Measurements from ENCODE around the gene KIR2DL4. TPM values are rescaled to one million over a fixed set of nuclear protein-coding genes. Genes with fewer than 3 reads are reported as not detected.
"Not testable (repeated sequence)": the region's sequence is repeated elsewhere in the genome, so short reads cannot be mapped to it uniquely, and the experiment has no call there.

The KIR2DL4 gene
- total RNA-seq (2014; rRNA removed; shearing (Covaris generic)): not detected in 2 replicates

- no peaks in the 10 kb centered on the region for H3K4me1 ChIP-seq
- H3K9me3 ChIP-seq (replicated peaks): no peaks in the 10 kb centered on the region
- H3K27ac ChIP-seq: no peak within 1 kb of the TSS
- H3K27me3 ChIP-seq: no peaks in the 10 kb centered on the region
- H3K4me3 ChIP-seq: no peak within 1 kb of the TSS
- H3K36me3 ChIP-seq: no peaks in the 10 kb centered on the region
- no peak for DNase-seq
These were observed at the start of gene KIR2DL4 for GRCh38 chr19:54803410-54803809. TSS of gene KIR2DL4 (plus strand) at chr19:54803610. CDS start at chr19:54803652, 42 bp downstream.

GRCh38 chr19:54756204-54757110 is 47.0 kb upstream of the KIR2DL4 start:
- not testable (repeated sequence) for DNase-seq, H3K27me3 ChIP-seq

GRCh38 chr19:54758577-54758976 is 44.8 kb upstream of the KIR2DL4 start:
- H3K4me3 ChIP-seq; DNase-seq; H3K27ac ChIP-seq; H3K27me3 ChIP-seq; H3K9me3 ChIP-seq (replicated peaks); H3K4me1 ChIP-seq; H3K36me3 ChIP-seq: not testable (repeated sequence)

More at GRCh38 chr19:54756204-54757110, 47.0 kb upstream of the KIR2DL4 start:
- not testable (repeated sequence) for H3K27ac ChIP-seq; H3K9me3 ChIP-seq (replicated peaks); H3K36me3 ChIP-seq; H3K4me1 ChIP-seq; H3K4me3 ChIP-seq

- DNase-seq; H3K36me3 ChIP-seq; H3K4me3 ChIP-seq; H3K4me1 ChIP-seq; H3K27ac ChIP-seq; H3K27me3 ChIP-seq; H3K9me3 ChIP-seq (replicated peaks): not testable (repeated sequence)
These were observed 39.2 kb upstream of the KIR2DL4 start for GRCh38 chr19:54764219-54764618.

- H3K9me3 ChIP-seq (replicated peaks); H3K4me1 ChIP-seq; DNase-seq: not testable (repeated sequence)
These were observed 36.9 kb upstream of the KIR2DL4 start for GRCh38 chr19:54766464-54766863.

GRCh38 chr19:54769646-54770045 is 33.8 kb upstream of the KIR2DL4 start, which contains the start of gene KIR2DL1:
TSS of gene KIR2DL1 (plus strand) at chr19:54769793. CDS start at chr19:54769851, 58 bp downstream.
- not testable (repeated sequence) for H3K36me3 ChIP-seq; H3K4me3 ChIP-seq; H3K9me3 ChIP-seq (replicated peaks); H3K27me3 ChIP-seq; DNase-seq; H3K27ac ChIP-seq; H3K4me1 ChIP-seq

More at GRCh38 chr19:54766464-54766863, 36.9 kb upstream of the KIR2DL4 start:
- H3K4me3 ChIP-seq, H3K27me3 ChIP-seq, H3K27ac ChIP-seq, H3K36me3 ChIP-seq: not testable (repeated sequence)

GRCh38 chr19:54770511-54770910 is 32.9 kb upstream of the KIR2DL4 start:
- not testable (repeated sequence) for H3K27me3 ChIP-seq; H3K27ac ChIP-seq; H3K36me3 ChIP-seq; H3K4me1 ChIP-seq; DNase-seq; H3K4me3 ChIP-seq; H3K9me3 ChIP-seq (replicated peaks)

- not testable (repeated sequence) for H3K36me3 ChIP-seq; H3K27me3 ChIP-seq; H3K9me3 ChIP-seq (replicated peaks); H3K4me1 ChIP-seq; H3K4me3 ChIP-seq; DNase-seq; H3K27ac ChIP-seq
These were observed 32.1 kb upstream of the KIR2DL4 start for GRCh38 chr19:54771018-54771960.

- H3K4me1 ChIP-seq; H3K27ac ChIP-seq; DNase-seq; H3K27me3 ChIP-seq; H3K4me3 ChIP-seq; H3K36me3 ChIP-seq; H3K9me3 ChIP-seq (replicated peaks): not testable (repeated sequence)
These were observed 30.7 kb upstream of the KIR2DL4 start for GRCh38 chr19:54772666-54773065.

- not testable (repeated sequence) for H3K4me3 ChIP-seq; H3K4me1 ChIP-seq; DNase-seq; H3K36me3 ChIP-seq; H3K27ac ChIP-seq; H3K27me3 ChIP-seq; H3K9me3 ChIP-seq (replicated peaks)
These were observed 28.2 kb upstream of the KIR2DL4 start for GRCh38 chr19:54775095-54775815.

GRCh38 chr19:54775830-54776229 is 27.6 kb upstream of the KIR2DL4 start:
- H3K4me1 ChIP-seq; H3K4me3 ChIP-seq; H3K27ac ChIP-seq; H3K9me3 ChIP-seq (replicated peaks); H3K36me3 ChIP-seq; DNase-seq; H3K27me3 ChIP-seq: not testable (repeated sequence)

GRCh38 chr19:54777851-54778250 is 25.6 kb upstream of the KIR2DL4 start:
- not testable (repeated sequence) for DNase-seq; H3K4me1 ChIP-seq; H3K4me3 ChIP-seq; H3K27me3 ChIP-seq; H3K36me3 ChIP-seq; H3K9me3 ChIP-seq (replicated peaks); H3K27ac ChIP-seq

- H3K36me3 ChIP-seq; H3K27ac ChIP-seq; H3K9me3 ChIP-seq (replicated peaks); H3K4me1 ChIP-seq; H3K27me3 ChIP-seq; H3K4me3 ChIP-seq; DNase-seq: not testable (repeated sequence)
These were observed 24.5 kb upstream of the KIR2DL4 start for GRCh38 chr19:54778896-54779295.

GRCh38 chr19:54782916-54783315 is 20.5 kb upstream of the KIR2DL4 start:
- not testable (repeated sequence) for H3K27me3 ChIP-seq; DNase-seq; H3K9me3 ChIP-seq (replicated peaks); H3K36me3 ChIP-seq; H3K27ac ChIP-seq; H3K4me1 ChIP-seq; H3K4me3 ChIP-seq
